HepG2 (cell line): ENCODE results near the gene KPNB1. TPM values are rescaled to one million over a fixed set of nuclear protein-coding genes. Genes with fewer than 3 reads are reported as not detected.

Source experiments
- ATAC-seq: fragments of 200-7000 bp; cut with Tn5 transposase; 3 replicates; pipeline ENCODE4 v1.9.1; 2020; ENCODE audit warnings: mild to moderate bottlenecking, moderate library complexity
- BruUV-seq: library from RNA; stranded (reverse); fragments of 400-500 nt; replicated peaks from 2 replicates; lab custom pipeline; 2021; lab: Mats Ljungman, UMichigan
- CTCF ChIA-PET: fragments of 300-600 bp; formaldehyde crosslinking; extraction: SDS; loops from one replicate; lab custom pipeline; 2021; ENCODE audit warnings: low total read pairs, inconsistent platforms, low intra/inter-chr PET ratio; lab: Yijun Ruan, JAX
- POLR2A ChIA-PET: fragments of 350-600 bp; sonication (Branson Sonifier 250); formaldehyde crosslinking; loops from one replicate; lab custom pipeline; 2020; ENCODE audit warnings: antibody characterized with exemption, inconsistent platforms; lab: Yijun Ruan, JAX
- DNase-seq: peaks from one replicate; pipeline ENCODE4 v3.0.0-alpha.2; 2015; ENCODE audit warnings: low spot score
- FAIRE-seq: peaks from 3 replicates; lab custom pipeline; 2011; peaks lifted over from hg19 to GRCh38; lab: Jason Lieb, UNC
- H2AFZ ChIP-seq: one replicate; pipeline ENCODE4 v1.6.1; 2011; ENCODE audit warnings: low read length, inconsistent platforms
- H3K27ac ChIP-seq: fragments of 300-600 bp; 3 replicates; pipeline ENCODE4 v1.8.0; 2011; ENCODE audit warnings: mixed run types, mild to moderate bottlenecking, mixed read lengths, low read length, inconsistent platforms; ENCODE audit not compliant: insufficient read depth; ENCODE audit errors: extremely low read length
- H3K27me3 ChIP-seq, 2 experiments: fragments of 200-600 bp in 1 of 2; 2 replicates in 1 of 2; 3 replicates in 1 of 2; pipeline versions ENCODE4 v1.6.0 to v1.8.0; 2011; ENCODE audit warnings: low read length in 2 of 2, mild to moderate bottlenecking in 2 of 2, moderate library complexity in 2 of 2, inconsistent platforms in 1 of 2; ENCODE audit not compliant: insufficient read depth in 2 of 2, control insufficient read depth in 1 of 2
- H3K36me3 ChIP-seq, 2 experiments: fragments of 200-600 bp in 1 of 2; replicated peaks in 1 of 2; 2 replicates in 1 of 2; 3 replicates in 1 of 2; pipeline versions ENCODE4 v1.5.1 to v1.8.0; 2011; ENCODE audit warnings: low read length in 2 of 2, inconsistent platforms in 1 of 2; ENCODE audit not compliant: insufficient read depth in 2 of 2, control insufficient read depth in 1 of 2
- H3K4me1 ChIP-seq: 2 replicates; pipeline ENCODE4 v1.5.1; 2012; ENCODE audit warnings: low read length, inconsistent platforms; ENCODE audit not compliant: insufficient read depth
- H3K4me2 ChIP-seq: 2 replicates; pipeline ENCODE4 v1.6.0; 2011; ENCODE audit warnings: low read depth, low read length, inconsistent platforms
- H3K4me3 ChIP-seq, 3 experiments: fragments of 200-600 bp in 1 of 3; sonication (generic), shearing (Covaris generic) in 1 of 3; replicated peaks in 1 of 3; 2 replicates each; pipeline ENCODE4 v1.5.1; 2011 to 2016; ENCODE audit warnings: low read length in 3 of 3, inconsistent platforms in 2 of 3, low read depth in 2 of 3, mild to moderate bottlenecking in 2 of 3, control low read depth in 1 of 3, mixed read lengths in 1 of 3; ENCODE audit not compliant: insufficient read depth in 1 of 3
- H3K79me2 ChIP-seq: one replicate; pipeline ENCODE4 v1.6.1; 2011; ENCODE audit warnings: low read length, inconsistent platforms; ENCODE audit not compliant: insufficient read depth
- H3K9ac ChIP-seq: 2 replicates; pipeline ENCODE4 v1.6.0; 2011; ENCODE audit warnings: mild to moderate bottlenecking, low read depth, low read length, inconsistent platforms; ENCODE audit not compliant: insufficient read depth
- H3K9me3 ChIP-seq: 2 replicates; pipeline ENCODE4 v1.5.1; 2012; ENCODE audit warnings: mild to moderate bottlenecking, low read length
- H4K20me1 ChIP-seq: 2 replicates; pipeline ENCODE4 v1.6.0; 2011; ENCODE audit warnings: inconsistent platforms, mild to moderate bottlenecking, low read length, moderate library complexity; ENCODE audit not compliant: insufficient read depth
- DNMT1 ChIP-seq: sonication (generic); formaldehyde crosslinking; IDR thresholded peaks from 2 replicates; pipeline ENCODE4 v1.5.1; 2020; ENCODE audit warnings: mild to moderate bottlenecking, missing genetic modification reagents
- HNRNPL ChIP-seq: fragments of 200-400 bp; formaldehyde crosslinking; IDR thresholded peaks from 2 replicates; pipeline ENCODE4 v1.6.1; 2017; ENCODE audit warnings: mild to moderate bottlenecking, low read depth, low read length
- SMC3 ChIP-seq: IDR thresholded peaks from 2 replicates; pipeline ENCODE4 v1.6.1; 2011; ENCODE audit warnings: low read length, improper control_type of control experiment
- XRCC5 ChIP-seq: fragments of 200-400 bp; formaldehyde crosslinking; optimal IDR thresholded peaks from 2 replicates; pipeline ENCODE3; 2017; ENCODE audit warnings: mild to moderate bottlenecking, low read length
- WGBS: methylation state at CpG from one replicate; pipeline ENCODE4 v1.1.6; 2017; ENCODE audit warnings: low lambda C conversion rate; 5-methylcytosine and 5-hydroxymethylcytosine counted together
- in situ Hi-C: cut with HindIII; loops from 2 replicates; pipeline ENCODE4 v1.10.0; 2017; ENCODE audit warnings: low pct_unique_long_range_greater_than_20kb; ENCODE audit not compliant: extremely low pct_ligation_motif_present
- intact Hi-C: fragments of 100-400 bp; cut with micrococcal nuclease; formaldehyde crosslinking; loops from one replicate; pipeline ENCODE4 v1.10.0; 2022; ENCODE audit not compliant: unreplicated experiment
- polyA plus RNA-seq, 8 experiments: library from polyadenylated mRNA; depleted of rRNA in 3 of 8; stranded (reverse) in 7 of 8; unstranded in 1 of 8; fragments of >200 nt; fragmentation: Illumina TruSeq in 4 of 8; extraction: Trizol in 4 of 8; gene quantifications; 2 replicates each; pipeline versions ENCODE4 v1.2.1 to v1.2.3, GENCODE V29; 2011 to 2016; ENCODE audit warnings: low read depth in 4 of 8, missing spikeins in 1 of 8, mixed read lengths in 1 of 8; ENCODE audit not compliant: insufficient read depth in 1 of 8
- total RNA-seq, 5 experiments: library from RNA; depleted of rRNA; stranded (reverse); fragments of >200 nt; fragmentation: Illumina TruSeq; extraction: Trizol; gene quantifications; 2 replicates each; pipeline ENCODE4 v1.2.3, GENCODE V29; 2016; ENCODE audit warnings: low read depth in 1 of 5
- TF ChIP-seq, protein P1 (sequence below): sonication (generic); formaldehyde crosslinking; IDR thresholded peaks from 2 replicates; pipeline ENCODE4 v1.4.0; 2020; ENCODE audit warnings: missing genetic modification reagents
- TF ChIP-seq, protein P2 (sequence below): sonication (generic); formaldehyde crosslinking; IDR thresholded peaks from 2 replicates; pipeline ENCODE4 v1.5.0; 2020; ENCODE audit warnings: mild to moderate bottlenecking, missing genetic modification reagents, moderate library complexity

KPNB1 gene
- total and polyA plus RNA-seq, 2 of the 13 experiments (the other 11 are each of a cell fraction or from before 2014, with no cell fraction given) = 164 to 424 TPM

DNA sequence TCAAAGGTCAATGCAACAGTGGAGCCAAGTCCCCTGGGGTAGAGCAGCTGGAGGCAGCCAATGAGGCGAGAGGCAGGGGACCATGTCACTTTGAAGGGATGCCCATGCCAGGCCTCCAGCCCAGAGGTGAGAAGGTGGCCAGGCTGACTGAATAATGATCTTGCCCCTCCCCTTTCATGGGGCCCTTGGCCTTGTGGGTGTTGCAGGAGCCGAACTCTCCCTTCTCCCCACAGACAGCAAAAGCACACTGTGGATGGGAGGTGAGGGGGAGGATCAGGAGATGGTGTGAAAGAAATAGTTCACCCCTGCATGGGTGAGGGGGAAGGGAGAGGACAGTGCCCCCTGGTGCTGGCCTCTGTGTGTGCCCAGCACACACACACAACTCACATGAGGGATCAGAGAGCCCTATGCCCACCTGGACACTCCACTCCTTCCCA, 67.6 kb downstream of the KPNB1 start:
- Histone ChIP-seq H3K36me3 (no peaks in the 10 kb centered on the region), H4K20me1 (no peaks in the 10 kb centered on the region; the same call in 1 of the 2 replicates), H2AFZ (no peak overlapping the region), H3K4me3 (no peak overlapping the region), H3K27me3 (peaks cover 24 to 86% of the 10 kb centered on the region in 2 experiments), H3K9ac (no peak overlapping the region), H3K4me2 (no peak overlapping the region), H3K27ac (no peak overlapping the region), H3K79me2 (no peaks in the 10 kb centered on the region), H3K9me3 (no peaks in the 10 kb centered on the region)
- in situ Hi-C loops (no loop called here), intact Hi-C loops (no loop called here)
- ATAC-seq (peak; percentile 42), DNase-seq (no peak)
- ChIA-PET POLR2A (no interaction called here), CTCF (interaction anchor here (1.2 kb wide), 1 partner anchor 18 kb away, joined by 3 read pairs; no protein-coding TSS in a partner anchor)
- BruUV-seq = no TSS peak
- peak; percentile 26; the same call in 1 of the 2 replicates for TF ChIP-seq SMC3
- no peak for TF ChIP-seq DNMT1 (CRISPR knock-in tag)
- peak; percentile 70; the same call in 1 of the 2 replicates for TF ChIP-seq HNRNPL
- TF ChIP-seq, protein P1, sequence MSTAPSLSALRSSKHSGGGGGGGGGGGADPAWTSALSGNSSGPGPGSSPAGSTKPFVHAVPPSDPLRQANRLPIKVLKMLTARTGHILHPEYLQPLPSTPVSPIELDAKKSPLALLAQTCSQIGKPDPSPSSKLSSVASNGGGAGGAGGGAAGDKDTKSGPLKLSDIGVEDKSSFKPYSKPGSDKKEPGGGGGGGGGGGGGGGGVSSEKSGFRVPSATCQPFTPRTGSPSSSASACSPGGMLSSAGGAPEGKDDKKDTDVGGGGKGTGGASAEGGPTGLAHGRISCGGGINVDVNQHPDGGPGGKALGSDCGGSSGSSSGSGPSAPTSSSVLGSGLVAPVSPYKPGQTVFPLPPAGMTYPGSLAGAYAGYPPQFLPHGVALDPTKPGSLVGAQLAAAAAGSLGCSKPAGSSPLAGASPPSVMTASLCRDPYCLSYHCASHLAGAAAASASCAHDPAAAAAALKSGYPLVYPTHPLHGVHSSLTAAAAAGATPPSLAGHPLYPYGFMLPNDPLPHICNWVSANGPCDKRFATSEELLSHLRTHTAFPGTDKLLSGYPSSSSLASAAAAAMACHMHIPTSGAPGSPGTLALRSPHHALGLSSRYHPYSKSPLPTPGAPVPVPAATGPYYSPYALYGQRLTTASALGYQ (CRISPR knock-in tag) = no peak
- TF ChIP-seq, protein P2, sequence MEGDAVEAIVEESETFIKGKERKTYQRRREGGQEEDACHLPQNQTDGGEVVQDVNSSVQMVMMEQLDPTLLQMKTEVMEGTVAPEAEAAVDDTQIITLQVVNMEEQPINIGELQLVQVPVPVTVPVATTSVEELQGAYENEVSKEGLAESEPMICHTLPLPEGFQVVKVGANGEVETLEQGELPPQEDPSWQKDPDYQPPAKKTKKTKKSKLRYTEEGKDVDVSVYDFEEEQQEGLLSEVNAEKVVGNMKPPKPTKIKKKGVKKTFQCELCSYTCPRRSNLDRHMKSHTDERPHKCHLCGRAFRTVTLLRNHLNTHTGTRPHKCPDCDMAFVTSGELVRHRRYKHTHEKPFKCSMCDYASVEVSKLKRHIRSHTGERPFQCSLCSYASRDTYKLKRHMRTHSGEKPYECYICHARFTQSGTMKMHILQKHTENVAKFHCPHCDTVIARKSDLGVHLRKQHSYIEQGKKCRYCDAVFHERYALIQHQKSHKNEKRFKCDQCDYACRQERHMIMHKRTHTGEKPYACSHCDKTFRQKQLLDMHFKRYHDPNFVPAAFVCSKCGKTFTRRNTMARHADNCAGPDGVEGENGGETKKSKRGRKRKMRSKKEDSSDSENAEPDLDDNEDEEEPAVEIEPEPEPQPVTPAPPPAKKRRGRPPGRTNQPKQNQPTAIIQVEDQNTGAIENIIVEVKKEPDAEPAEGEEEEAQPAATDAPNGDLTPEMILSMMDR = peak; percentile 57
- TF ChIP-seq XRCC5 = peak; percentile 61
- TF ChIP-seq, all 625 proteins: peak for 4
- 14% methylated on average over 2 of the region's 2 CpGs for WGBS
- H3K4me1 ChIP-seq = peaks cover 17% of the 10 kb centered on the region
- FAIRE-seq = peak; percentile 32
